Endothelial cell of umbilical vein (primary cell): ENCODE data around the gene METTL16. TPM values are rescaled to one million over a fixed set of nuclear protein-coding genes. Genes with fewer than 3 reads are reported as not detected.

Source experiments
- BruUV-seq: library from RNA; stranded (reverse); fragments of 400-500 nt; replicated peaks from 2 replicates; lab custom pipeline; 2021; lab: Mats Ljungman, UMichigan
- CTCF ChIA-PET: fragments of 300-600, 350-600 bp; sonication (Branson Sonifier 250); formaldehyde crosslinking; loops from one replicate; lab custom pipeline; 2021; ENCODE audit warnings: antibody characterized with exemption, inconsistent platforms; lab: Charles Lee
- POLR2A ChIA-PET: fragments of 300-600, 350-600 bp; sonication (Branson Sonifier 250); formaldehyde crosslinking; loops from one replicate; lab custom pipeline; 2021; ENCODE audit warnings: antibody characterized with exemption, inconsistent platforms; lab: Charles Lee
- DNase-seq: peaks from one replicate; pipeline ENCODE4 v3.0.0-alpha.2; 2011; ENCODE audit warnings: low read depth, low spot score
- FAIRE-seq: peaks from 2 replicates; lab custom pipeline; 2011; peaks lifted over from hg19 to GRCh38; lab: Jason Lieb, UNC
- H2AFZ ChIP-seq: 2 replicates; pipeline ENCODE4 v1.6.0; 2012; ENCODE audit warnings: low read depth, low read length, control low read depth, inconsistent platforms
- H3K27ac ChIP-seq: 2 replicates; pipeline ENCODE4 v1.5.1; 2011; ENCODE audit warnings: low read depth, mild to moderate bottlenecking, control low read depth, low read length, moderate library complexity; ENCODE audit not compliant: insufficient read depth
- H3K27me3 ChIP-seq, 2 experiments: 2 replicates each; pipeline versions ENCODE4 v1.6.0 to v1.6.1; 2011; ENCODE audit warnings: low read length in 2 of 2, mixed read lengths in 1 of 2; ENCODE audit not compliant: control insufficient read depth in 2 of 2, insufficient read depth in 2 of 2
- H3K36me3 ChIP-seq, 2 experiments: 2 replicates in 1 of 2; 3 replicates in 1 of 2; pipeline ENCODE4 v1.5.1; 2011; ENCODE audit warnings: low read length in 2 of 2, mild to moderate bottlenecking in 1 of 2, moderate library complexity in 1 of 2; ENCODE audit not compliant: control insufficient read depth in 2 of 2, insufficient read depth in 2 of 2; ENCODE audit errors: extremely low read depth in 1 of 2
- H3K4me1 ChIP-seq: 3 replicates; pipeline ENCODE4 v1.5.1; 2011; ENCODE audit warnings: mild to moderate bottlenecking, low read length; ENCODE audit not compliant: control insufficient read depth, insufficient read depth; ENCODE audit errors: extremely low read depth
- H3K4me2 ChIP-seq: 2 replicates; pipeline ENCODE4 v1.6.1; 2011; ENCODE audit warnings: low read length, control low read depth, mixed read lengths; ENCODE audit not compliant: insufficient read depth
- H3K4me3 ChIP-seq, 3 experiments: fragments of 200-600 bp in 1 of 3; sonication (generic), shearing (Covaris generic) in 1 of 3; replicated peaks in 1 of 3; 2 replicates each; pipeline ENCODE4 v1.5.1; 2011 to 2016; ENCODE audit warnings: control low read depth in 3 of 3, low read length in 3 of 3, mild to moderate bottlenecking in 2 of 3, inconsistent platforms in 1 of 3, low read depth in 1 of 3, moderate library complexity in 1 of 3; ENCODE audit not compliant: insufficient read depth in 1 of 3
- H3K79me2 ChIP-seq: 2 replicates; pipeline ENCODE4 v1.6.0; 2012; ENCODE audit warnings: low read length, inconsistent platforms; ENCODE audit not compliant: control insufficient read depth, insufficient read depth
- H3K9ac ChIP-seq: replicated peaks from 2 replicates; pipeline ENCODE3; 2011; ENCODE audit warnings: low read length, control low read depth; ENCODE audit not compliant: insufficient read depth; ENCODE audit errors: extremely low read depth
- H3K9me1 ChIP-seq: replicated peaks from 3 replicates; pipeline ENCODE4 v1.6.0; 2011; ENCODE audit warnings: mild to moderate bottlenecking, low read length; ENCODE audit not compliant: control insufficient read depth, insufficient read depth; ENCODE audit errors: extremely low read depth
- H3K9me3 ChIP-seq: replicated peaks from 2 replicates; pipeline ENCODE4 v1.5.1; 2012; ENCODE audit warnings: low read length, inconsistent platforms; ENCODE audit not compliant: control insufficient read depth, insufficient read depth
- H4K20me1 ChIP-seq: replicated peaks from 2 replicates; pipeline ENCODE3; 2011; ENCODE audit warnings: mild to moderate bottlenecking, low read length; ENCODE audit not compliant: control insufficient read depth, insufficient read depth; ENCODE audit errors: extremely low read depth
- CTCF ChIP-seq, 2 donors: IDR thresholded peaks; 1 replicate in 1 of 2; 2 replicates in 1 of 2; pipeline ENCODE4 v1.5.1; 2011; ENCODE audit warnings: low read length in 2 of 2, mild to moderate bottlenecking in 2 of 2, moderate library complexity in 2 of 2, control low read depth in 1 of 2, inconsistent platforms in 1 of 2, low read depth in 1 of 2; ENCODE audit not compliant: insufficient read depth in 1 of 2; ENCODE audit errors: extremely low read depth in 1 of 2
- EZH2 ChIP-seq: IDR thresholded peaks from 2 replicates; pipeline ENCODE4 v1.6.1; 2012; ENCODE audit warnings: borderline replicate concordance, low read depth, mild to moderate bottlenecking, moderate library complexity, low read length, inconsistent platforms; ENCODE audit not compliant: severe bottlenecking
- FOS ChIP-seq: IDR thresholded peaks from 2 replicates; pipeline ENCODE4 v1.6.1; 2011; ENCODE audit warnings: mild to moderate bottlenecking, low read length, moderate library complexity, borderline replicate concordance; ENCODE audit not compliant: insufficient read depth
- GATA2 ChIP-seq: IDR thresholded peaks from 2 replicates; pipeline ENCODE4 v1.7.0; 2011; ENCODE audit warnings: low read depth, mild to moderate bottlenecking, moderate library complexity, mixed read lengths, low read length; ENCODE audit not compliant: insufficient read length, insufficient read depth
- JUN ChIP-seq: IDR thresholded peaks from 2 replicates; pipeline ENCODE4 v1.6.1; 2011; ENCODE audit warnings: borderline replicate concordance, low read depth; ENCODE audit not compliant: insufficient read length, insufficient read depth
- MAX ChIP-seq: IDR thresholded peaks from 2 replicates; pipeline ENCODE4 v1.6.1; 2011; ENCODE audit not compliant: insufficient read depth, insufficient read length
- MYC ChIP-seq: IDR thresholded peaks from one replicate; pipeline ENCODE4 v1.6.1; 2011; ENCODE audit warnings: mild to moderate bottlenecking, low read depth, low read length
- POLR2A ChIP-seq: IDR thresholded peaks from 2 replicates; pipeline ENCODE4 v1.6.1; 2012; ENCODE audit warnings: low read depth, mild to moderate bottlenecking, control low read depth, low read length
- POLR2AphosphoS5 ChIP-seq: IDR thresholded peaks from 2 replicates; pipeline ENCODE4 v1.6.1; 2012; ENCODE audit warnings: low read depth, mild to moderate bottlenecking, control low read depth, low read length, moderate library complexity; ENCODE audit not compliant: insufficient read depth
- dilution Hi-C: fragments of 300-500 bp; cut with MboI; formaldehyde crosslinking; loops from one replicate; pipeline ENCODE4 v1.15.0; 2019; ENCODE audit warnings: low sequenced_read_pairs; ENCODE audit not compliant: extremely low pct_ligation_motif_present
- intact Hi-C: fragments of 100-400 bp; cut with micrococcal nuclease; formaldehyde crosslinking; loops from one replicate; pipeline ENCODE4 v1.10.0; 2022
- polyA plus RNA-seq, 4 experiments: library from polyadenylated mRNA; depleted of rRNA in 3 of 4; stranded (reverse) in 3 of 4; unstranded in 1 of 4; fragments of >200 nt; gene quantifications; 2 replicates each; pipeline versions ENCODE4 v1.2.1 to v1.2.3, GENCODE V29; 2011 to 2012; ENCODE audit warnings: missing spikeins in 1 of 4
- total RNA-seq: library from RNA; stranded (reverse); gene quantifications from 2 replicates; pipeline ENCODE4 v1.2.3, GENCODE V29; 2021

METTL16 gene
- total and polyA plus RNA-seq, 2 donors (not counting 3 experiments of a cell fraction or from before 2014, with no cell fraction given) = 11.0 to 24.7 TPM

GRCh38 chr17:2369039-2369438 is 142.6 kb downstream of the METTL16 start:
- FAIRE-seq (peak; percentile 70), DNase-seq (no peak)
- no peaks in the 10 kb centered on the region for H3K9me3 ChIP-seq
- CTCF ChIA-PET = interaction anchor here (1.5 to 6.4 kb wide), 4 partner anchors 10 to 47 kb away, joined by 6 to 47 read pairs (median 20); no protein-coding TSS in a partner anchor
- no peak overlapping the region for H3K9ac ChIP-seq
- no TSS peak for BruUV-seq
- TF ChIP-seq CTCF (IDR thresholded peaks at IDR 0.05; ENCODE audit: extremely low read depth in 1 of 2, insufficient read depth in 1 of 2, low read depth in 1 of 2, low read length in 2 of 2) (no peak), EZH2 (no peak), POLR2A (no peak), FOS (no peak), MYC (no peak), JUN (no peak), MAX (no peak), POLR2AphosphoS5 (no peak), GATA2 (no peak)
- no peaks in the 10 kb centered on the region for H3K9me1 ChIP-seq
- H3K4me2 ChIP-seq = no peak overlapping the region
- no peak overlapping the region for H3K4me3 ChIP-seq
- dilution Hi-C loops (no loop called here), intact Hi-C loops (loop anchor here (1.0 kb wide), 1 partner anchor 47 kb away; no protein-coding TSS in a partner anchor)
- H3K27ac ChIP-seq = no peak overlapping the region
- H3K79me2 ChIP-seq = no peaks in the 10 kb centered on the region
- H2AFZ ChIP-seq = no peak overlapping the region
- H3K27me3 ChIP-seq = no peaks in the 10 kb centered on the region
- no peaks in the 10 kb centered on the region for H4K20me1 ChIP-seq
- H3K4me1 ChIP-seq = peaks cover 6% of the 10 kb centered on the region
- POLR2A ChIA-PET = no interaction called here
- H3K36me3 ChIP-seq = peaks cover 0 to 27% of the 10 kb centered on the region in 2 experiments
